ENCODE results near the gene REXO4. TPM values are rescaled to one million over a fixed set of nuclear protein-coding genes. Genes with fewer than 3 reads are reported as not detected.

REXO4 gene
- total and polyA plus RNA-seq, 8 donors, result 16.9 to 29.1 (median 27.6) TPM

DNA sequence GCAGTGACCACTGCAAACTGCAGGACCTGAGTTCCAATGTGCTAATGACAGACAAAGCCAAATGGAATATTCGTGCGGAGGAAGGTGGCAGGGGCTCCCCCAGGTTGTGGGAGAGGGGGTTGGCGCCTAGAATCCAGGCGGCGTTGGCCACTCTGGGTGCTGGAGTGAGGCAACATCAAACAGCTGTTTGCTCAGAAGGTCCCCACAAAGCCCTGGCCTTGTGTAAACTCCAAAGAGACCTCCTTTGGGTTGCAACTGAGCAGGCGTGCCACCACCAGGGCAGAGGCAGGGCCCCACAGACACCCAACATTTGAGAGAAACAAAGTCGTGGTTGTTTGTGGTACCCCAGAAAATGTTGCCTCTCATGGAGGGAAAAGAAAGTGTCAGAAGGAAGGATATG, 27.1 kb downstream of the REXO4 start:
- Histone ChIP-seq H3K4me3 (no peak overlapping the region), H3K36me3 (no peaks in the 10 kb centered on the region), H3K27ac (no peak overlapping the region), H3K27me3 (peaks cover 0 to 30% of the 10 kb centered on the region in 2 donors), H3K4me1 (no peaks in the 10 kb centered on the region), H3K9me3 (no peaks in the 10 kb centered on the region)
- no peak for ATAC-seq
- TF ChIP-seq, protein P1, sequence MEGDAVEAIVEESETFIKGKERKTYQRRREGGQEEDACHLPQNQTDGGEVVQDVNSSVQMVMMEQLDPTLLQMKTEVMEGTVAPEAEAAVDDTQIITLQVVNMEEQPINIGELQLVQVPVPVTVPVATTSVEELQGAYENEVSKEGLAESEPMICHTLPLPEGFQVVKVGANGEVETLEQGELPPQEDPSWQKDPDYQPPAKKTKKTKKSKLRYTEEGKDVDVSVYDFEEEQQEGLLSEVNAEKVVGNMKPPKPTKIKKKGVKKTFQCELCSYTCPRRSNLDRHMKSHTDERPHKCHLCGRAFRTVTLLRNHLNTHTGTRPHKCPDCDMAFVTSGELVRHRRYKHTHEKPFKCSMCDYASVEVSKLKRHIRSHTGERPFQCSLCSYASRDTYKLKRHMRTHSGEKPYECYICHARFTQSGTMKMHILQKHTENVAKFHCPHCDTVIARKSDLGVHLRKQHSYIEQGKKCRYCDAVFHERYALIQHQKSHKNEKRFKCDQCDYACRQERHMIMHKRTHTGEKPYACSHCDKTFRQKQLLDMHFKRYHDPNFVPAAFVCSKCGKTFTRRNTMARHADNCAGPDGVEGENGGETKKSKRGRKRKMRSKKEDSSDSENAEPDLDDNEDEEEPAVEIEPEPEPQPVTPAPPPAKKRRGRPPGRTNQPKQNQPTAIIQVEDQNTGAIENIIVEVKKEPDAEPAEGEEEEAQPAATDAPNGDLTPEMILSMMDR (IDR thresholded peaks at IDR 0.05), result no peak
- no peak for DNase-seq
- intact Hi-C loops (cut with DNase I), result no loop called here

DNA sequence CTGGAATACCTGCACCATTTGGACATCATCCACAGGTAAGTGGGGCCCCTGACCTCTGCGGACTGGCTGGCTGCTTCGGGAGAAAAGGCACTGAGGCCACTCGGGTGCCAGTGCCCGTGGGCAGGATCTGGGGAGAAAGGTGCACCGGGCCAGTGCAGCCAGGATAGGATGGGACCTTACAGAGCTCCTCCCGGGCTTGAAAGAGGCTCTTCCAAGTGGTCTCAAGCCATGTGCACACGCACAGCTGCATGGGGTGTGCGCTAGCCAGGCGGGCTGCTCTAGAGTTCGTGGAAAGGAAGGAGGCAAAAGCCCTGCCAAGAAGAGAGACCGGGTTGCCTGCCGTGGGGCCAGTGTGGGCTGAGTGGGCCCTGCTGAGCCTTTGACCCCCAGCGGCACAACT, 28.2 kb downstream of the REXO4 start:
- intact Hi-C loops (cut with DNase I), result no loop called here
- TF ChIP-seq, protein P1 (IDR thresholded peaks at IDR 0.05), result no peak
- Histone ChIP-seq H3K36me3 (no peaks in the 10 kb centered on the region), H3K27ac (no peak overlapping the region), H3K4me1 (no peaks in the 10 kb centered on the region), H3K9me3 (no peaks in the 10 kb centered on the region), H3K27me3 (peaks cover 0 to 18% of the 10 kb centered on the region in 2 donors), H3K4me3 (no peak overlapping the region)
- ATAC-seq, result no peak
- DNase-seq, result peak in 1 of 4 donors; percentile 49

DNA sequence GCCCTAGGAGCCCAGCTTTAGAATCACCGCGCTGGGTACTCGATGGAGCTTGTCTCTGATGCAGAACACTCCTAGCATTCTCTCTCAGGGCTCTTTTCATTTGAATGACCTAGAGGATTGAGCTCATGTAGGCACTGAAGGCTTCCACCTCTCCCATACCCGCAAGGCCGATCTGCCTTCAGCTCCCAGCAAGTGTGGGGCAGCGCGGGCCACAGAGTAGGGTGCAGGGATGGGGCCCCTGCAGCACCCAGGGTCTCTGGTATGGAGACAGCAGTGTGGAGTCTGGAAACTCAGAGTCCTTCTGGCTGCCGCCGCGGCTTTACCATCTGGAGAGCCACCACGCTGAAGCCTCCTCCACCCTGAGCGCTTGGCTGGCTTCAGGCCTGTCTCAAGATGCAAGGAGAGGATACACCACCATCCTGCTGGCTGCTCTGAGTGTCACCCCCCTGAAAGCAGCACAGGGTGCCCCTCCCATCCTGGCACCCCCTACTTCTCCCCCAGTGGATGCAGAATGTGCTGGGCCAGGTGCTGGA, 28.7 kb downstream of the REXO4 start:
- Histone ChIP-seq H3K9me3 (no peaks in the 10 kb centered on the region), H3K27me3 (peaks cover 0 to 14% of the 10 kb centered on the region in 2 donors), H3K36me3 (no peaks in the 10 kb centered on the region), H3K4me1 (no peaks in the 10 kb centered on the region), H3K4me3 (no peak overlapping the region), H3K27ac (no peak overlapping the region)
- ATAC-seq (no peak), DNase-seq (peak in 1 of 4 donors; percentile 45)
- intact Hi-C loops (cut with DNase I), result no loop called here
- TF ChIP-seq, protein P1 (IDR thresholded peaks at IDR 0.05), result no peak

DNA sequence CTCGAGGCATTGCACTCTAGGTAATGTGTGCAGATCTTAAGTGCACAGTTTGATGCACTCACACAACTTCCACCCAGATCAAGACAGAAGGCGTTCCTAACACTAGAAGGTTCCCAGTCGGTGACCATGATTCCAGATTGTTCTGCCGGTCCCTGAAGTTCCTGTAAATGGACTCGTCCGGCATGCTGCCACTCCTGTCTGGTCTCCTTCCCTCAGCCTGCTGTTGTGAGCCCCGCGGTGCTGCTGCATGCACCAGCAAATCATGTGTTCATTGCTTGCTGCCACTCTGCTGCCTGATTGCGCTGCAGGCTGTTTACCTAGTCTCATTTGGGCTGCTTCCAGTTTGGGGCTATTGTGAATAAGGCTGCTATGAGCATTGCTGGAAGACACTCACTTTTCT, 30.1 kb downstream of the REXO4 start:
- DNase-seq, result no peak
- H3K4me3 ChIP-seq, result no peak overlapping the region
- no peaks in the 10 kb centered on the region for H3K9me3 ChIP-seq
- no peaks in the 10 kb centered on the region for H3K36me3 ChIP-seq
- no peak for ATAC-seq
- H3K27me3 ChIP-seq, result peaks cover 0 to 8% of the 10 kb centered on the region in 2 donors
- no peak overlapping the region for H3K27ac ChIP-seq
- TF ChIP-seq, protein P1 (IDR thresholded peaks at IDR 0.05), result no peak
- H3K4me1 ChIP-seq, result no peaks in the 10 kb centered on the region
- intact Hi-C loops (cut with DNase I), result no loop called here

DNA sequence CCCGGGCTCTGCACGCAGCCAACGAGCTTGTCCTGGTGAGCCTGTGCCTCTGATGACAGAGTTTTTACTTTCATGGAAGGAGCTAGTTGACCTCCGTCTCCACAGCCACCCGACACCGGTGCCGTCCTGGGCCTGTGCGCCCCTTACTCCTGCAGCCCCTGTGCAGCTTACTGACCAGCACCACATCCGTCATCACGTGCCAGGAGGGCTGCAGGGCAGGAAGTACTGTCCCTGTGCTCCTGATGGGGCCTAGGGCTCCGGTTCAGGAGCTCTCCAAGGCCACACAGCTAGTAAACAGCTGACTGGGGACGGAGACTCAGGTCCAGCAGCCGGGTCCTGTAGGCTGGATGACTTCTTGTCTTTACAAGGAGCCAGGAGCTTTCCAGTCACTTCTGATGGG, 31.5 kb downstream of the REXO4 start:
- no peaks in the 10 kb centered on the region for H3K36me3 ChIP-seq
- H3K9me3 ChIP-seq, result no peaks in the 10 kb centered on the region
- TF ChIP-seq, protein P1 (IDR thresholded peaks at IDR 0.05), result no peak
- H3K4me3 ChIP-seq, result no peak overlapping the region
- no peak overlapping the region for H3K27ac ChIP-seq
- H3K27me3 ChIP-seq, result peaks cover 0 to 8% of the 10 kb centered on the region in 2 donors
- DNase-seq (peak in 1 of 4 donors; percentile 50), ATAC-seq (no peak)
- intact Hi-C loops (cut with DNase I), result no loop called here
- no peaks in the 10 kb centered on the region for H3K4me1 ChIP-seq
